ENCODE results near the gene PCK1. TPM values are rescaled to one million over a fixed set of nuclear protein-coding genes. Genes with fewer than 3 reads are reported as not detected.

The PCK1 gene
- total RNA-seq, 1 donor, result not detected

DNA sequence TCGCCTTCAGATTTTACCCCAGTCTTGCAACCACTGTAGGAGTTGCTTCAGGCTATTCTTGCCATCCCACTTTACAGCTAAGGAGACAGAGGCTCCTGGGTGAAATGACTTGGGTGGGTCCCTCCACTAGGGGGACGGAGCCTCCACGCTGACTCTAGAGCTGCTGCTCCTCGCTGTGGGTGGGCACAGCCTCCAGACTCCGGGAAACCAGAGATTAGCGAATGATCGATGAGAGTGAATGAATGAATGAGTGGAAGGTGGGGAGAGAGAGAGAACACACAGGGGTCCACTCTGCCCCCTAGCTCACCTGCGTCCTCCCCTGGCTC lies 48.9 kb downstream of the PCK1 start:
- Histone ChIP-seq H2AFZ (ENCODE audit: low read length) (no peak overlapping the region), H3K4me1 (ENCODE audit: insufficient read depth, low read length) (no peaks in the 10 kb centered on the region), H3K36me3 (ENCODE audit: insufficient read depth, low read length) (no peaks in the 10 kb centered on the region), H3K4me2 (ENCODE audit: insufficient read depth, low read length) (no peak overlapping the region), H3K4me3 (ENCODE audit: insufficient read depth, low read length) (no peak overlapping the region), H3K27me3 (ENCODE audit: insufficient read depth, low read length) (peaks cover 4% of the 10 kb centered on the region), H3K9me3 (ENCODE audit: low read depth, low read length) (no peaks in the 10 kb centered on the region), H3K27ac (ENCODE audit: low read depth, low read length) (no peak overlapping the region), H4K20me1 (ENCODE audit: insufficient read depth, low read length) (no peaks in the 10 kb centered on the region), H3K79me2 (ENCODE audit: insufficient read depth, low read length) (no peaks in the 10 kb centered on the region)
- no peak for DNase-seq (ENCODE audit: insufficient read length, low spot score, missing footprints)
- TF ChIP-seq, protein P1, sequence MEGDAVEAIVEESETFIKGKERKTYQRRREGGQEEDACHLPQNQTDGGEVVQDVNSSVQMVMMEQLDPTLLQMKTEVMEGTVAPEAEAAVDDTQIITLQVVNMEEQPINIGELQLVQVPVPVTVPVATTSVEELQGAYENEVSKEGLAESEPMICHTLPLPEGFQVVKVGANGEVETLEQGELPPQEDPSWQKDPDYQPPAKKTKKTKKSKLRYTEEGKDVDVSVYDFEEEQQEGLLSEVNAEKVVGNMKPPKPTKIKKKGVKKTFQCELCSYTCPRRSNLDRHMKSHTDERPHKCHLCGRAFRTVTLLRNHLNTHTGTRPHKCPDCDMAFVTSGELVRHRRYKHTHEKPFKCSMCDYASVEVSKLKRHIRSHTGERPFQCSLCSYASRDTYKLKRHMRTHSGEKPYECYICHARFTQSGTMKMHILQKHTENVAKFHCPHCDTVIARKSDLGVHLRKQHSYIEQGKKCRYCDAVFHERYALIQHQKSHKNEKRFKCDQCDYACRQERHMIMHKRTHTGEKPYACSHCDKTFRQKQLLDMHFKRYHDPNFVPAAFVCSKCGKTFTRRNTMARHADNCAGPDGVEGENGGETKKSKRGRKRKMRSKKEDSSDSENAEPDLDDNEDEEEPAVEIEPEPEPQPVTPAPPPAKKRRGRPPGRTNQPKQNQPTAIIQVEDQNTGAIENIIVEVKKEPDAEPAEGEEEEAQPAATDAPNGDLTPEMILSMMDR (IDR thresholded peaks at IDR 0.05; ENCODE audit: extremely low read depth, low read depth, low read length), result no peak

DNA sequence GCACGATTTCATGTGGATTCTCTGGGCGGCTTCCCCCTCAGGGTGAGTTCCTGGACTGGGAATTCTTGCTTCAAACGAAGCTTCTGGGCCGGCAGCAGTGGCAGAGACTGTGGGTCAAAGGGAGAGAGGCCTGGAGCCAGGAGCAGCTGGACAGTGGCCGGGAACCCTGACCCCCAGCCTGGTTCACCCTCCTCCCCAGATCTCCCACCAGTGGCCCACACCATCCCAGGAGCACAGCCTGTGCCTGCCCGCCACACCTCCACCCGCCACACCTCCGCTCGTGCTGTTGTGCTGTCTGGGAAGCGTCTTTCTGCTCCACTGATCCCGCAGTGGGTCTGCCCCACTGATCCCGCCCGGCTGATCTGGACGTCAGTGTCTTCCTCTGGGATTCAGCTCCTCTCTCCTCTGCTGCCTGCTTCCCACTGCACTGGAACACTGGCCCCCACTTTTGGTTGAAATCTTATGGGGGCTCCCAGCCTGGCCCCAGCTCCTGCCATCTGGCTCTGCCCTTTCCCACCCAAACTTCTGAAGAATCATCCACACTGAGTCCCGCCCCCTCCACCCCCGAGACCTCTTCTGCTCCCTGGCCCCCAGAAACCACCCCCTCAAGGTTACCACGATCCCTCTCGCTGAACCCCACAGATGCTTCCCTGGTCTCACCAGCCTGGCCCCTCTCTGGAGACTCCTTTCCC lies 49.5 kb downstream of the PCK1 start:
- TF ChIP-seq, protein P1 (IDR thresholded peaks at IDR 0.05; ENCODE audit: extremely low read depth, low read depth, low read length), result no peak
- H3K4me3 ChIP-seq (ENCODE audit: insufficient read depth, low read length), result no peak overlapping the region
- no peaks in the 10 kb centered on the region for H3K36me3 ChIP-seq (ENCODE audit: insufficient read depth, low read length)
- no peaks in the 10 kb centered on the region for H3K4me1 ChIP-seq (ENCODE audit: insufficient read depth, low read length)
- H3K9me3 ChIP-seq (ENCODE audit: low read depth, low read length), result no peaks in the 10 kb centered on the region
- no peaks in the 10 kb centered on the region for H3K79me2 ChIP-seq (ENCODE audit: insufficient read depth, low read length)
- H4K20me1 ChIP-seq (ENCODE audit: insufficient read depth, low read length), result no peaks in the 10 kb centered on the region
- H3K4me2 ChIP-seq (ENCODE audit: insufficient read depth, low read length), result no peak overlapping the region
- H2AFZ ChIP-seq (ENCODE audit: low read length), result no peak overlapping the region
- H3K27me3 ChIP-seq (ENCODE audit: insufficient read depth, low read length), result peaks cover 4% of the 10 kb centered on the region
- no peak for DNase-seq (ENCODE audit: insufficient read length, low spot score, missing footprints)
- H3K27ac ChIP-seq (ENCODE audit: low read depth, low read length), result no peak overlapping the region

DNA sequence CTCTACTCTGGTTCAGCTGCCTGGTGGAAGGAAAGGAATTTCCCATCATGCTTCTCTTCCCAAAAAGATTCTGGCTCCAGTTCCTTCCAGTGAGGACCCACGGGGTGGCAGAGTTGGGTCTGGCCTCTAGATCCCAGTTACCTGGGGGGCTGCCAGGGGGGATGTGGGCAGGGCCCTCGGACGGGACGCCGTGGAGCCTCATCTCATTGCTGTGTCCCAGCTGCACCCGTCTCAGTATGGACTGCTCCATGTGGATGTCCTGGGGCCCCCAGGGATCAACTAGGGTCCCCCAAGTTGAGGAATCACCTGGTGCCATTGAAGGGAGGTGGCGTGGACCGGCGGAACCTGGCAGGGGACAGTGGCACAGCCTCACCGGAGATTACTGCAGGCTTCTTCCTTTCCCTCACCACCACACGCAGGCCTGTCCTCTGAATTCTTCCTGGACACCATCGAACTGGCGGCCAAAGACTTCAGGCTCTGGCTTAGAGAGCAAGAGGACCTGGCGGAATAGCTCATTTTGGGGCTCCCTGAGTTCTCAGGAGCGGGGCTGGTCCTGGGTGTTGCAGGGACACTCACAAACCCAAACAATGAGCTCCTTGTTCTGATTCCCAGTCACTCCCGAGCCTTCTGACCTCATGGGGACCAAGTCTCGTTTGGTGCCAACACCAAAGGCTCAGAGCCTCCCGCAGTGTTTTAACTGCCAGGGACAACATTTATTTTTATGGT lies 50.8 kb downstream of the PCK1 start:
- H3K27me3 ChIP-seq (ENCODE audit: insufficient read depth, low read length), result peaks cover 4% of the 10 kb centered on the region
- no peak overlapping the region for H2AFZ ChIP-seq (ENCODE audit: low read length)
- H3K4me2 ChIP-seq (ENCODE audit: insufficient read depth, low read length), result no peak overlapping the region
- H3K4me1 ChIP-seq (ENCODE audit: insufficient read depth, low read length), result no peaks in the 10 kb centered on the region
- no peaks in the 10 kb centered on the region for H3K36me3 ChIP-seq (ENCODE audit: insufficient read depth, low read length)
- DNase-seq (ENCODE audit: insufficient read length, low spot score, missing footprints), result no peak
- H3K4me3 ChIP-seq (ENCODE audit: insufficient read depth, low read length), result no peak overlapping the region
- no peaks in the 10 kb centered on the region for H4K20me1 ChIP-seq (ENCODE audit: insufficient read depth, low read length)
- H3K27ac ChIP-seq (ENCODE audit: low read depth, low read length), result no peak overlapping the region
- TF ChIP-seq, protein P1 (IDR thresholded peaks at IDR 0.05; ENCODE audit: extremely low read depth, low read depth, low read length), result no peak
- H3K79me2 ChIP-seq (ENCODE audit: insufficient read depth, low read length), result no peaks in the 10 kb centered on the region
- no peaks in the 10 kb centered on the region for H3K9me3 ChIP-seq (ENCODE audit: low read depth, low read length)

DNA sequence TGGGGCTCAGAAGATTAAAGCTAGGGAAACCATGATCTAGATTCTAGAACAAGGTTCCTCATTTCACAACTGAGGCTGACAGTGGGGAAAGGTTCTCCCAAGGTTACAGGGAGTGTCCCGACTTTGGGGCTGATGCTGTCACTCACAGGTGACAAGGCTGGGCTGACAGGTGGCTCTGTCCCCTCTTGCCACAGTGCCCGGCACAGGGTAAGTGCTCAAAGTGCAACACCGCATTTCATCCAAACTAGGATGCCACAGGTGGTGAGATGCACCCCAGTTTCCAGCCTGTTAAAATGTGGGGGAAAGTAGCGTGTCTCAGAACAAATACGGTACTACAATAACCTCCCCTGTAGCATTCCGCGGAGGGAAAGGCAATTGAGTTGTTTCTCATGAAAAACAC lies 51.5 kb downstream of the PCK1 start:
- no peaks in the 10 kb centered on the region for H3K9me3 ChIP-seq (ENCODE audit: low read depth, low read length)
- H3K4me2 ChIP-seq (ENCODE audit: insufficient read depth, low read length), result no peak overlapping the region
- no peak for DNase-seq (ENCODE audit: insufficient read length, low spot score, missing footprints)
- H3K79me2 ChIP-seq (ENCODE audit: insufficient read depth, low read length), result no peaks in the 10 kb centered on the region
- H3K27ac ChIP-seq (ENCODE audit: low read depth, low read length), result no peak overlapping the region
- no peak overlapping the region for H3K4me3 ChIP-seq (ENCODE audit: insufficient read depth, low read length)
- no peaks in the 10 kb centered on the region for H3K36me3 ChIP-seq (ENCODE audit: insufficient read depth, low read length)
- H2AFZ ChIP-seq (ENCODE audit: low read length), result no peak overlapping the region
- no peaks in the 10 kb centered on the region for H3K4me1 ChIP-seq (ENCODE audit: insufficient read depth, low read length)
- no peaks in the 10 kb centered on the region for H4K20me1 ChIP-seq (ENCODE audit: insufficient read depth, low read length)
- H3K27me3 ChIP-seq (ENCODE audit: insufficient read depth, low read length), result no peaks in the 10 kb centered on the region
- TF ChIP-seq, protein P1 (IDR thresholded peaks at IDR 0.05; ENCODE audit: extremely low read depth, low read depth, low read length), result no peak
